PC-9 (cell line): ENCODE measurements around the gene FOSL2.

ENCODE experiments used
- CTCF ChIP-seq: fragments of 200-600 bp; sonication (generic); conservative IDR thresholded peaks from 2 replicates; pipeline ENCODE4 v1.6.1; 2017; ENCODE audit warnings: mixed run types, antibody characterized with exemption, mild to moderate bottlenecking, moderate library complexity
- EZH2 ChIP-seq: fragments of 200-600 bp; sonication (generic); IDR thresholded peaks from 2 replicates; pipeline ENCODE4 v1.8.0; 2017; ENCODE audit warnings: antibody characterized with exemption, low read depth

- TF ChIP-seq EZH2 (no peak), CTCF (no peak)
Observed at GRCh38 chr2:28463211-28463816, 70.7 kb downstream of the FOSL2 start.
